Measurements from ENCODE around the gene TTC24. TPM values are rescaled to one million over a fixed set of nuclear protein-coding genes. Genes with fewer than 3 reads are reported as not detected.
A peak's percentile ranks its signal among the peaks of the same experiment; 100 is the strongest.
"Not testable (repeated sequence)": the region's sequence is repeated elsewhere in the genome, so short reads cannot be mapped to it uniquely, and the experiment has no call there.

Gene TTC24
- total RNA-seq, 1 donor from 2014 or later, result not detected

DNA sequence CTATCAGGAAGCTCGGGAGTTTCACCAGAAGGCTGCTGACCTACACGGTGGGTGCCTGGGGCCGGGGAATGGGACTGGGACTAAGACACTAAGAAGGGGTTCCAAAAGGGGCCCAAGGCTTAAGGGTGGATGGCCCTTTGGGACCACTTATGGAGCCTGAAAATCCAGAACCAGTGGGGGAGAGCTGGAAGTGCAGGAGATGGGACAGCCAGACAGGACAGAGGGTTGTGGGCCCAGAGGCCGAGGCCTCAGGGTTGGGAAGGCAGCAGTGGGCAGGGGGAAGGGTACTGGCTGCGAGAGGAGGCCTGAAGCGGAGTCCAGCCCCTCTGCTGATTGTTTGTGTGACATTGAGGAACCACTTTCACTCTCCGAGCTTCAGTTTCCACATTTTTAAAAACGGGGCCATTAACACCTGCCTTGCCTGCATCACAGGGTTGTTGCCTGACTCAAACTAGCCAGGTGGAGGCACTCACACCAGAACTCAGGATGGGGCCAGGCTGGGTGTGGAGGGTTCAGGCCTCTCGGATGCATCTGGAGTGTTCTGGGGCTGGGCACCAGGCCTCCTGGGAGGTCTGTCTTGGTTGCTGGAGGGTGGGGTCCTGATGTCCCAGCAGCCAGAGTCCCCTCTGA is 3.0 kb downstream of the TTC24 start:
- DNase-seq (ENCODE audit: missing footprints) (no peak), ATAC-seq (no peak)
- intact Hi-C loops (cut with DNase I), result no loop called here

DNA sequence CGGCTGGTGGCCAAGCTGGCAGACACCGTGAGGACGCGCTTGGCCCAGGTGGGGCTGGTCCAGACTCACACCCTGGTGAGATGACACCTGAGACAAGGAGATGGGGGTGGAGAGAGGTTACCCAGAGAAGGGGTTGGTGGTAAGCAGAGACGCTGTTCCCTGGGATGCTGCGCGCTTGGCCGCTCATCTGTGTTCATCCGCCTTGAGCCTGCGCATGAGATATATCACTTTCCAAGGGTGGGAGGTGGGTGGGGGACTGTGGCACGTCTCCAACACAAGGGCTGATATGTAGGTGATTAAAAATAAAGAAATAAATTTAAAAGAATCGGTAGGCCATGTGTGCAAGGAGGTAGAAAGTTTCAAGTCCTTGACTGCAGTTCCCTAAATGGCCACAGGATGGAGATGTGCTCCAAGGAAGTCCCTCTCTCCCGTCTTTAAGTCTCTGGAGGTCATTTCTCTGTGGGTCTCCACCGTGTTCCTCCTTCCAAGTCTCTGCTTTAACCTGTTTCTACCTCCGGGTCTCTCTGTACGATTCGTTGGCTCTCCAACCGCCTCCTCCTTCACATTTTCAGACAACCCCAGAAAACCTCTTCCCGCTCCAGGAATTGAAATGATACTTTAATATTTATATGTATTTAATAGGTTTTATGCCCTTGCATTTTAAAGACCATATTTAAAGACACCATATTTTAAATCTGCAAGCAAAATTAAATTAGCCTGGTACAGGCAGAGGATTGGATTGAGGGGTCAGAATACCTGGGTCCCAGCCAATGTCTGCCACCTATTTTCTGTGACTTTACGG is 4.5 kb downstream of the TTC24 start:
- no peak for ATAC-seq
- intact Hi-C loops (cut with DNase I), result loop anchor here (2.0 kb wide), 2 partner anchors 25 to 73 kb away; no protein-coding TSS in a partner anchor
- no peak for DNase-seq (ENCODE audit: missing footprints)

DNA sequence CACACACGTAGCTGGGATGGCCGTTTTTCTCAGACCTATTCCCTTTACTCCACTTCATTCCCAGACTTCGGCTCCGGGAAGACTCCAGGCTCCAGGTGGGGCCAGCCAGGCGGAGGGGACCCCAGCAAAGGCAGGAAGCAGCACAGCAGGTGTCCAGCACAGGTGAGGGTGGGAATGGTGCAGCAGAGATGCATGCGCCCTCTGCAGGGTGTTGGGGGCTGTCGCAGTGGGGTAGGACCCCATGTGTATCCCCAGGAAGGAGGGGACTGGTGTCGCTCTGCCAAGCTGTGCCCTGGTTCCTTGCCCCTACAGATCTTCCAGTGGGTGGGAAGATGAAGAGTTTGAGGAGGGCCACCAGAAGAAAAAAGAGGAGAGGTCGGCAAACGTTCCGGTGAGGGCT is 5.3 kb downstream of the TTC24 start:
- DNase-seq (ENCODE audit: missing footprints), result no peak
- intact Hi-C loops (cut with DNase I), result loop anchor here (2.0 to 5.0 kb wide), 3 partner anchors 24 to 128 kb away; no protein-coding TSS in a partner anchor
- no peak for ATAC-seq

DNA sequence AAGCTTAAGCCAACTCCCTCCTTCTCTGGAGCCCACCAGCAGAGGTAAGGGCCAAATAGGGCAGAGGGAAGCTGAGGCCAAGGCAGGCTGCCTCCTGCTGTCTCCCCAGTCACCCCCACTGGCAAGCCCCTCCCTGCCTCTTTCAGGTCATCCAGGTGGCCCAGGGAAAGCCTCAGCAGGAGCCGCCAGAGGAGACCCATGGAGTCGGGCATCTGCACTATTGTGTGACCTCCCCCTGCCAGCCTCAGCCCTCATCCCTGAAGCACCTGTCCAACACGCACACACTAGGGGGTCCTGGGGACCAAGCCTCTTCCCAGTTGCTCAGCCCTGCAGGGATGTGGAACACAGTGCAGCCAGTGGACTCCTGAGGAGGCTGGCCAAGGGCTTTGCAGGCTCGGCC is 6.8 kb downstream of the TTC24 start:
- intact Hi-C loops (cut with DNase I), result loop anchor here (5.0 kb wide), 1 partner anchor 129 kb away; no protein-coding TSS in a partner anchor
- DNase-seq (ENCODE audit: missing footprints) (no peak), ATAC-seq (no peak)

DNA sequence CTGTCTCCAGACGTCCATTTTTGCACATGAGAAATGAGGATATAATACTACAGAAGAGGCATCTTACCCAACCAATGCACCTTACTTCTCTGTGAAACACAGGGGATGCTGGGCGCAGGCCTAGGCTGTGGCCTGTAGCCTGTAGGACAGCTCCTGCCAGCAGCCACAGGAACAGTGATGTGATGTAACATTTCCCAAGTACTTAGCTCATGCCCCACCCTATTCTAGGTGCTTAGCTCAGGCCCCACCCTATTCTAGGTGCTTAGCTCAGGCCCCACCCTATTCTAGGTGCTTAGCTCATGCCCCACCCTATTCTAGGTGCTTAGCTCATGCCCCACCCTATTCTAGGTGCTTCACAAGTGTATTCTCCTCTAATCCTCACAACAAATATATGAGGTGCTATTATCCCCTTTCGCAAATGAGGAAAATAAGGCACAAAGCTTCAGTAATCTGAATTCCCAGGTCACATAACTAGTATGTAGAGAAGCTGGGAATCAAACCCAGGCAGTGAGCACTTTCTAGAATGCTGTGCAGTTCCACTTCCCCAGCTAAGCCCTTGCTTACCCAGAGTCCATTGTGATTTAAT is 7.5 kb downstream of the TTC24 start:
- intact Hi-C loops (cut with DNase I), result loop anchor here (5.0 kb wide), 1 partner anchor 130 kb away; no protein-coding TSS in a partner anchor
- ATAC-seq, result no peak
- DNase-seq (ENCODE audit: missing footprints), result no peak

DNA sequence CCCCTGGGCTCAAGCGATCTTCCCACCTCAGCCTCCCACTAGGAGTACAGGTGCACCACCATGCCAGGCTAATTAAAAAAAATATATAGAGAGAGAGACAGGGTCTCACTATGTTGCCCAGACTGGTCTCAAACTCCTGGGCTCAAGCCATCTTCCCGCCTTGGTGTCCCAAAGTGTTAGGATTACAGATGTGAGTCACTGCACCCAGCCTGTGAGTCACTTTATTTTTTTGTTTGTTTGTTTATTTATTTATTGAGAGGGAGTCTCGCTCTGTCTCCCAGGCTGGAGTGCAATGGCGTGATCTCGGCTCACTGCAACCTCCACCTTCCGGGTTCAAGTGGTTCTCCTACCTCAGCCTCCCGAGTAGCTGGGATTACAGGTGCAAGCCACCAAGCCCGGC is 8.4 kb downstream of the TTC24 start:
- ATAC-seq; DNase-seq (ENCODE audit: missing footprints): not testable (repeated sequence)
- intact Hi-C loops (cut with DNase I), result loop anchor here (5.0 kb wide), 1 partner anchor 131 kb away; no protein-coding TSS in a partner anchor

DNA sequence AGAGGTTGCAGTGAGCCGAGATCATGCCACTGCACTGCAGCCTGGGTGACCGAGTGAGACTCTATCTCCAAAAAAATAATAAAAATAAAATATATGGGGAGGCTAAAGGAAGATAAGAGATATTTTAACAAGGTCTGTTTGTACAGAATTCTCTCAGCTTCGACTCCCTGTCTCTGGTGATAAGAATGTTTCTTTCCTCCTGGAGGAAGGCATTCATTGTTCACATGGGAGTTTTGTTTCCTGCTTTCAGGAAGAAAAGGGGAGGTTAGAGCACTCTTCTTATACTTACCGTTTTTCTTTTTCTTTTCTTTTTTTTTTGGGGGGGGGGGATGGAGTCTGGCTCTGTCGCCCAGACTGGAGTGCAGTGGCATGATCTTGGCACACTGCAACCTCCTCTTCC is 10.0 kb downstream of the TTC24 start:
- ATAC-seq (no peak), DNase-seq (ENCODE audit: missing footprints) (no peak)
- intact Hi-C loops (cut with DNase I), result loop anchor here (5.0 kb wide), 1 partner anchor 132 kb away; no protein-coding TSS in a partner anchor

DNA sequence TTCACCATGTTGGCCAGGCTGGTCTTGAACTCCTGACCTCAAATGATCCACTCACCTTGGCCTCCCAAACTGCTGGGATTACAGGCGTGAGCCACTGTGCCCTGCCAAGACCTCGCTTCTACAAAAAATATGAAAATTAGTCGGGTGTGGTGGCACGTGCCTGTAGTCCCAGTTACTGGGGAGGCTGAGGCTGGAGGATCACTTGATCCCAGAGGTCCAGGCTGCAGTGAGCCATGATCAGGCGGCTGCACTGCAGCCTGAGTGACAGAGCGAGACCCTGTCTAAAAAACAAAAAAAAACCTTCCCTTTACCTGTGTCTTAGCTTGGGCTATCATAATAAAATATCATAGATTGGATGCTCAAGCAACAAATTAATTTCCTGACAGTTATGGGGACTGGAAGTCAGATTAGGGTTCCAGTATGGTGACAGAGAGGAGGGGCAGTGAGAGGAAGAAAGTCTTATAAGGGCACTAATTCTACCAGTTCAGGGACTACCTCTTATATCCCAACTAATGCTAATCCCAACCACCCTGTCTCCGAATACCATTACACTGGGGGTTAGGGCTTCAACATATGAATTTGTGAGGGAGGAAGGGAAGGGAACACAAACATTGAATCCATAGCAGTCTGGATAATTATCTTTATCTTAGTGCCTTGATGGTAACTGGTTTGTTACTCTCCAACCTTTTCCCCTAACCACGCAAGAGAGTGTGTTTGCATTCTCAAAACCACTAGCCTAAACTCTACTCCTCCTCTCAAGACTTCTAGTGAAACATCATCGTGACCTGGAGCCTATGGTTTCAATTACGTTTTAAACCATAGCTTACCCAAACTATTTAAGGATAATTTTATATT is 11.0 kb downstream of the TTC24 start:
- intact Hi-C loops (cut with DNase I), result loop anchor here (5.0 kb wide), 1 partner anchor 83 kb away; no protein-coding TSS in a partner anchor
- no peak for DNase-seq (ENCODE audit: missing footprints)

DNA sequence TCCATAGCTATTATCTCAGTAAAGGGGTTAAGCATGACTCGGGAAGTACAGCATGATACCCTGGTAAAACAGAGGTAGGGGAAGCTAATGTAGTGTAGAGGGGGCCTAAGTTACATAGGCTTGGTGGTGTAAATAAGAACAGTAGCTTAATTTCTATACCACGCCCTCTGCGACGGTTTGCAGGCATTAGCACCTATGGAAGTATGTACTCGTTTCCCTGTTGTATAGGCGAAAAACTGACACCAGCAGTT is 11.6 kb downstream of the TTC24 start:
- intact Hi-C loops (cut with DNase I), result loop anchor here (5.0 kb wide), 1 partner anchor 84 kb away; no protein-coding TSS in a partner anchor
- ATAC-seq (peak; percentile 9), DNase-seq (ENCODE audit: missing footprints) (no peak)

More for the DNA sequence above, 11.0 kb downstream of the TTC24 start:
- ATAC-seq, result no peak

DNA sequence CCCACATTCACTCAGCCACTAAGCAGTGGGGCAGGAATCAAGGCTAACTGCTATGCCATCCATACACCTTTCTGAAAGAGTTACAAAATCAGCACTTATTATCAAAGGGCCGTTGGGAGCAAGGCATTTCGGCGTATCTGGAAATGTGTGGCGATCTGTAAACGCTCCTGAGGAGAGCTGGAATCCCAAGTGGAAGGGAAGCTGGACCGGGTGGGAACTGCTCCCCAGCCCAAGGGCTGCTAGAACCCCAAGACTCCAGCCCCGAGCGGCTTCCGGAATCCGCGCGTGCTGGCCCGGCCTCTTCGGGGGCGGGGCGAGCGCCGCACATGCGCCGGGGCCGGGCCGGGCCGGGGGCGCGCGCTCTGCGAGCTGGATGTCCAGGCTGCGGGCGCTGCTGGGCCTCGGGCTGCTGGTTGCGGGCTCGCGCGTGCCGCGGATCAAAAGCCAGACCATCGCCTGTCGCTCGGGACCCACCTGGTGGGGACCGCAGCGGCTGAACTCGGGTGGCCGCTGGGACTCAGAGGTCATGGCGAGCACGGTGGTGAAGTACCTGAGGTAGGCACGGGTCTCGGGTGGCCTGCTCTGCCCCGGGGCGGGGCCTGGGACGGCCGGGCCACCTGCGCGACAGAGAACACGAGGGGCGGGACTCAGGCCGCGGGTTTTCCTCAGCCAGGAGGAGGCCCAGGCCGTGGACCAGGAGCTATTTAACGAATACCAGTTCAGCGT is 12.1 kb downstream of the TTC24 start, which contains the start of gene NAXE:
TSS of gene NAXE (plus strand) at position 345 of the 726 bp plus-strand sequence. CDS start at position 374, 29 bp downstream.
- peak; percentile 97 for ATAC-seq

DNA sequence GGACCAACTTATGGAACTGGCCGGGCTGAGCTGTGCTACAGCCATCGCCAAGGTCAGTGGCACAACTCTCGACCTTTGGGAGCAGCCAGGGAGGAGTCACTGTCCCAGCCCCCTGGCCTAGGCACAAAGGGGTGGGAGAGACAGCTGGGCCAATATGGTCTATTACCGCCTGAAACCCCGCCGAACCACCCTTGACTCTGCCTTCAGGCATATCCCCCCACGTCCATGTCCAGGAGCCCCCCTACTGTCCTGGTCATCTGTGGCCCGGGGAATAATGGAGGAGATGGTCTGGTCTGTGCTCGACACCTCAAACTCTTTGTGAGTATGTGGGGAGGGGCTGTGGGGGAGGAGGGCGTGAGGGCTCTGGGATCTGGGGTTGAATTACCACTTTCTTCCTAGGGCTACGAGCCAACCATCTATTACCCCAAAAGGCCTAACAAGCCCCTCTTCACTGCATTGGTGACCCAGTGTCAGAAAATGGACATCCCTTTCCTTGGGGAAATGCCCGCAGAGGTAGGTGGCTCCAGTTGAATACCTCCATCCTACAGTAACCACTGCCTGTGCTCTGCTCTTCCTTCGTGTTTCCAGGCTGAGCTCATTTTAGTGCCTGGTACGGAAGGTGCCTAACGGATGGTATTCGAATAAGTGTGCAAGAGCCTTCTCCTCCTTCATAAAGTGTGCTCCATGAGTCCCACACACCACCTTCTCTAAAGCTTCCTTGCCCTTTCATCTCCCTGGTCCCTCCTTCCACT is 12.8 kb downstream of the TTC24 start:
- ATAC-seq (peak; percentile 29), DNase-seq (ENCODE audit: missing footprints) (no peak)

More for the DNA sequence above, 12.1 kb downstream of the TTC24 start, which contains the start of gene NAXE:
- intact Hi-C loops (cut with DNase I), result loop anchor here (5.0 kb wide), 1 partner anchor 84 kb away; no protein-coding TSS in a partner anchor
- DNase-seq (ENCODE audit: missing footprints), result peak; percentile 88

DNA sequence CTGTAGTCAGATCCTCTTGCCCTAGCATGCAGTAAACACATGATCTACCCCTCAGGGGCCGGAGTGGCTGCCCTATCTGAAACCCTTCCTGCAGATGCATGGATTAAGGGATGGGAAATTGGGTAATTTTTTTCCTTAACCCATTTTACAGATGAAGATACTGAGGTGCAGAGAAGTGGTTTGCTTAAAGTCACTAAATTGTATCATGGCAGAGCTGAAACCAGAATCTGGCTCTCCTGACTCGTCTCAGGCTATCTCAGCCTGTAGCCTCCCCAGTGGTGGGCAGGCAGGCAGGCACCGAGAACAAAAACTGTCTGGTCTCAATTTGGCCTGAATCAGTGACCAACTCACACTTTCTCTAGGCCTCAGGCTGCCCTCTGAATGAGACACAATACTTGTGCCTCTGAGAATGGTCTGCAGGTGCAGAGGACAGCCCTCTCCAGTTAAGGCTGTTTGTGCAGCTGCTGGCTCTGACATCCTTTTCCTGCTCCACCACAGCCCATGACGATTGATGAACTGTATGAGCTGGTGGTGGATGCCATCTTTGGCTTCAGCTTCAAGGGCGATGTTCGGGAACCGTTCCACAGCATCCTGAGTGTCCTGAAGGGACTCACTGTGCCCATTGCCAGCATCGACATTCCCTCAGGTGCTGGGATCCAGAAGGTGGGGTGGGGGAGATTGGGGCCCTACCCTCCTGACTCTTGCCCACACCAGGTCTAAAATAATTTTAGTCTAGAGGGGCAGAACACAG is 13.6 kb downstream of the TTC24 start:
- DNase-seq (ENCODE audit: missing footprints) (no peak), ATAC-seq (no peak)
- intact Hi-C loops (cut with DNase I), result loop anchor here (5.0 kb wide), 1 partner anchor 86 kb away; no protein-coding TSS in a partner anchor

More for the DNA sequence above, 12.8 kb downstream of the TTC24 start:
- intact Hi-C loops (cut with DNase I), result loop anchor here (5.0 kb wide), 1 partner anchor 85 kb away; no protein-coding TSS in a partner anchor

DNA sequence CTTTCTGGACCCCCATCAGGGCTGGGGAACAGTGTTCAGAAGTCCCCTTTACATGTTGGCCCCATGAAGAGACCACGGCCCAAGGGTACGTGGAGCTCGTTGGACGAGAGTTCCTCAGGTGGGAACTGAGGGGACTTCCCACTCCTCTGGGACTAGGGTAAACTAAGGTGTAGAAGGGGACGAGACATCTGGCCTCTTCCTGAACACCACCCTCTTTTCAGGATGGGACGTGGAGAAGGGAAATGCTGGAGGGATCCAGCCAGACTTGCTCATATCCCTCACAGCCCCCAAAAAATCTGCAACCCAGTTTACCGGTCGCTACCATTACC is 14.1 kb downstream of the TTC24 start:
- intact Hi-C loops (cut with DNase I), result loop anchor here (5.0 kb wide), 1 partner anchor 86 kb away; no protein-coding TSS in a partner anchor
- ATAC-seq, result no peak
- DNase-seq (ENCODE audit: missing footprints), result no peak

DNA sequence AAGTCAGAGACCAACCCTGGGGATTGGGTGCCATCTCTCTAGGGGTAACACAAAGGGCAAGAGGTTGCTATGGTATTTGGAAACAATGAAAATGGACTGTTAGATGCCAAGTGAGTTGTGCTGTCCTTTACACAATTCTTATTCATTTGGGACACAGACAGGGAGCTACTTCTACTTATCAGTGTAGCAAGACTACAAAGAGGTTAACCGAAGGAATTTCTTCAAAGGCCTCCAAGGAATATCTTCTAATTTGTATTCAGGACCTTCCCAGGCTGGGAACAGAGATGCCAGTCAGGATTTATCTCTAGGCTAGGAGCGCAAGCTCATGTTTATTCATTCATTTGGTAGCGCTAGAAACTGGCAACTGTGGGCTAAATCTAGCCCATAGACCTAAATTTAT is 14.7 kb downstream of the TTC24 start:
- ATAC-seq, result no peak
- intact Hi-C loops (cut with DNase I), result loop anchor here (5.0 kb wide), 1 partner anchor 87 kb away; no protein-coding TSS in a partner anchor
- DNase-seq (ENCODE audit: missing footprints), result no peak

DNA sequence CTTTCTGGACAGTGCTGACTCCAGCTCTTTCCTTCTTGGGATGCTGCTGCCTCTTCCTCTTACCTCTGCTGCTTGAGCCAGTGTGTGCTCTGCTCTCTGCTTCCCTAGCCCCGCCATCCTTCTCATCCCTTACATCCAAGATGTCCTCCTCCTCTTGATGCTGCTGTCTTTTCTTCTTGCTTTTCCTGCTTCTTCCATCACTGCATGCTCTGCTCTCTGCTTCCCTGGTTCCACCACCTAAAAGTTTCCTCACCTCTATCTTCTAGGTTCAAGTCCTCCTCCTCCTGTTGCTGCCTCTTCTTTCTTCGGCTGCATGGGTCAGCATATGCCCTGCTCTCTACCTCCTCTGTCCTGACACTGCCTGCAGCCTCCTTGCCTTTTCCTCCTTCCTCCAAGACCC is 15.5 kb downstream of the TTC24 start:
- ATAC-seq, result no peak
- DNase-seq (ENCODE audit: missing footprints), result no peak
- intact Hi-C loops (cut with DNase I), result no loop called here

DNA sequence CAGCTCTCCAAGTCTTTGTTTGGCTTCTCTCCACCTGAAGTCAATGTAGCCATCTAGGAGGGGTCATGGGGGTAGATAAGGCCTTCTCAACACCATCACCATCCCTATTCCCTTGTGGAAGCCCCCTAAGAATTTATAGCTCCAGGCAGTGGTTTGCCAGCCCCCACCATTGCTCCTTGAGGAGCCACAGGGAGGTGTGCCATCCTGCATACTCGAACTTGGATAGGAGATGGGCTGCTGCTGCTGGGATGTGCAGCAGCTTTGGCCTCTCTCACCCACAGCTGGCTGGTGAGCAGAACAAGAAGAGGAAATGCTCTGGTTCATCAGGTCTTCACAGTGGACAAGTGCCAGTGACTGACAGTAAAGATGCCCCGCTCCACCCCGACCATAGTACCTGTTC is 16.9 kb downstream of the TTC24 start:
- DNase-seq (ENCODE audit: missing footprints), result no peak
- no peak for ATAC-seq
- intact Hi-C loops (cut with DNase I), result no loop called here
